ENCODE results near the gene OR6K6.

Gene OR6K6

DNA sequence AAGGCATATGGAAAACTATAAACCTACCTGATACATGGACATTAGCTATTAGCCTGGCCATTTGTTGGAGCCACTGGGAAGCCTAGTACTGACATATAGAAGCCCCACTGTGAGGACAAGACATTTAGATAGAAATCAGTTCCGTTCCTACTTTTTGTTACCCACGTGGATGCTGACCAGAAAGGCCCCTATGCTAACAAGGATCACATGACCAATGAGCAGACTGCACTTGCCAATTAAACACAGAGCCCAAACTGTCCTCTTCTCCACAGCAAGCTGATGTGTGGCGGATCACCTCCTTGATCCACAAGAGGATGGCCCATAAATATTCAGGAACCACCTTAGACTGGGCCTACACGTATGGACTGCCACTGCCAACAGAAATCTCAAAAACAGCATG, 22.8 kb upstream of the OR6K6 start:
- H3K27me3 ChIP-seq (ENCODE audit: control insufficient read depth, insufficient read depth, low read length): no peaks in the 10 kb centered on the region
- no peaks in the 10 kb centered on the region for H3K4me1 ChIP-seq (ENCODE audit: control insufficient read depth, insufficient read depth, low read length)
- H3K36me3 ChIP-seq (ENCODE audit: control insufficient read depth, insufficient read depth, low read length): no peaks in the 10 kb centered on the region
- no peaks in the 10 kb centered on the region for H3K9me3 ChIP-seq (ENCODE audit: control insufficient read depth, insufficient read depth, low read depth, low read length)
- no peak overlapping the region for H3K27ac ChIP-seq (ENCODE audit: low read depth, low read length)
- no peak overlapping the region for H3K4me3 ChIP-seq (ENCODE audit: low read depth, low read length)
- no peak overlapping the region for H3K9ac ChIP-seq (ENCODE audit: low read length)

DNA sequence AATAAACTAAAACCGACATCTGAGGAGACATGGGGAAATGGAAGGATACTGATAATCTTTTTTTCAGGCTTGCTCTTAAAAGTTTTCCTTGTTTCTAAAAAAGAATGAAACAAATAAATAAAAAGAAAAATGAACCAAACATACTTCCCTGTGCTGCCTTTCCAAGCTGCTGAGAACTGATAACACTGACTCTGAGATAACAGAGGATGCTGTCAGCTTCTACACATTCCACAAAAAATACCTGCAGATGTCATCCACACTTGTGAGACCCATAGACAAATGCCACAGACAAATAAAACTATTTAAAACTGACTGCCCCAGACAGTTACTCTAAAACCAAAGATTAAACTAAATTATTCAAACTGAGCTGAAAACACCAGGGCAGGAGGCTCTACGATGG, 22.0 kb upstream of the OR6K6 start:
- no peaks in the 10 kb centered on the region for H3K4me1 ChIP-seq (ENCODE audit: control insufficient read depth, insufficient read depth, low read length)
- H3K9me3 ChIP-seq (ENCODE audit: control insufficient read depth, insufficient read depth, low read depth, low read length): no peaks in the 10 kb centered on the region
- H3K9ac ChIP-seq (ENCODE audit: low read length): no peak overlapping the region
- H3K36me3 ChIP-seq (ENCODE audit: control insufficient read depth, insufficient read depth, low read length): no peaks in the 10 kb centered on the region
- no peaks in the 10 kb centered on the region for H3K27me3 ChIP-seq (ENCODE audit: control insufficient read depth, insufficient read depth, low read length)
- no peak overlapping the region for H3K27ac ChIP-seq (ENCODE audit: low read depth, low read length)
- no peak overlapping the region for H3K4me3 ChIP-seq (ENCODE audit: low read depth, low read length)

DNA sequence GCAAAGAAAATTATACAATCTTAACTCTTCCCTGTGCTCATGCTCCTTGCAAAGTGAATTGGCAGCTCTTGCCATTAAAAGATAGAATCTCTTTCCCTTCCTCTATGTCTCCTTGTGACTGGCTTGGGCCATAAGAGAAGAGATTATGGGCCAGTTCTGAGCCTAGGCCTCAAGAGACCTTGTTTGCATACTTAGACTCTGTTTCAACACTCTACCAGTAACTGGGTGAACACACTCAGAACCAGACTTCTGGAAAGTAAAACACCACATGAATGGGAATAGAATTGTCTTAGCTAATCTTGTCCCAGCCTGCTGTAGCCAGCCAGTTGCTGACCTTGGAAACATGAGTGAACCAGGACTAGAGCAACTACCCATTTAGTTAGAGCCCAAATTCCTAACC, 18.7 kb upstream of the OR6K6 start:
- no peaks in the 10 kb centered on the region for H3K4me1 ChIP-seq (ENCODE audit: control insufficient read depth, insufficient read depth, low read length)
- H3K4me3 ChIP-seq (ENCODE audit: low read depth, low read length): no peak overlapping the region
- H3K27ac ChIP-seq (ENCODE audit: low read depth, low read length): no peak overlapping the region
- no peaks in the 10 kb centered on the region for H3K9me3 ChIP-seq (ENCODE audit: control insufficient read depth, insufficient read depth, low read depth, low read length)
- no peaks in the 10 kb centered on the region for H3K27me3 ChIP-seq (ENCODE audit: control insufficient read depth, insufficient read depth, low read length)
- H3K9ac ChIP-seq (ENCODE audit: low read length): no peak overlapping the region
- H3K36me3 ChIP-seq (ENCODE audit: control insufficient read depth, insufficient read depth, low read length): no peaks in the 10 kb centered on the region

DNA sequence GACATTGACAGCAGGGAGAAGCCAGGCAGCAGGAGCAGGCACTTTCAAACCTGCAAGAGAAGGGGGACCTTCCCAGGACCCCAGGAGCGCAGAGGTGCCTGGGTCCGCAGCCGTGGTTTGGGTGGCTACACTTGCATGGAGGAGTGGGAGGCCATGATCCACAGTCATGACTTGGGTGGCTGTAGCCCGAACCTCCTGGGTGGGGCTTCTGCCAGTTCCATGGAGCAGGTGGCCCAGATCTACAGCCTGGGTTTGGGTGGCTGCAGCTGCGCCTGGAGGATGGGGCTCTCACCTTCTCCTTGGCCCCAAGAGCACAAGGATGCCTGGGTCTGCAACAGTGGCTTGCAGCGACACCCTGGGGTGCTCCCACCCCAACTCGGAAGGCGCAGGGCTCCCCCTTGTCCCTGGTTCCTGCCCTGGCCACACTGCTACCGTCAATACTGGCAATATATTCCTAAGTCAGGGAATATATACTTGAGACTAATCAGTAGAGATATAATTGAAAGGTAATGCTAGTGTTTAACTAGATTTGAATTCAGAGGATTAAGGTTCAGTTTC, 2.3 kb upstream of the OR6K6 start:
- H3K27me3 ChIP-seq (ENCODE audit: control insufficient read depth, insufficient read depth, low read length): 0 out of 2 replicates have a peak, but pooled peaks cover 6% of the 10 kb centered on the region
- no peaks in the 10 kb centered on the region for H3K9me3 ChIP-seq (ENCODE audit: control insufficient read depth, insufficient read depth, low read depth, low read length)
- H3K4me1 ChIP-seq (ENCODE audit: control insufficient read depth, insufficient read depth, low read length): no peaks in the 10 kb centered on the region
- H3K9ac ChIP-seq (ENCODE audit: low read length): no peak overlapping the region
- no peak overlapping the region for H3K27ac ChIP-seq (ENCODE audit: low read depth, low read length)
- no peak overlapping the region for H3K4me3 ChIP-seq (ENCODE audit: low read depth, low read length)
- H3K36me3 ChIP-seq (ENCODE audit: control insufficient read depth, insufficient read depth, low read length): no peaks in the 10 kb centered on the region

DNA sequence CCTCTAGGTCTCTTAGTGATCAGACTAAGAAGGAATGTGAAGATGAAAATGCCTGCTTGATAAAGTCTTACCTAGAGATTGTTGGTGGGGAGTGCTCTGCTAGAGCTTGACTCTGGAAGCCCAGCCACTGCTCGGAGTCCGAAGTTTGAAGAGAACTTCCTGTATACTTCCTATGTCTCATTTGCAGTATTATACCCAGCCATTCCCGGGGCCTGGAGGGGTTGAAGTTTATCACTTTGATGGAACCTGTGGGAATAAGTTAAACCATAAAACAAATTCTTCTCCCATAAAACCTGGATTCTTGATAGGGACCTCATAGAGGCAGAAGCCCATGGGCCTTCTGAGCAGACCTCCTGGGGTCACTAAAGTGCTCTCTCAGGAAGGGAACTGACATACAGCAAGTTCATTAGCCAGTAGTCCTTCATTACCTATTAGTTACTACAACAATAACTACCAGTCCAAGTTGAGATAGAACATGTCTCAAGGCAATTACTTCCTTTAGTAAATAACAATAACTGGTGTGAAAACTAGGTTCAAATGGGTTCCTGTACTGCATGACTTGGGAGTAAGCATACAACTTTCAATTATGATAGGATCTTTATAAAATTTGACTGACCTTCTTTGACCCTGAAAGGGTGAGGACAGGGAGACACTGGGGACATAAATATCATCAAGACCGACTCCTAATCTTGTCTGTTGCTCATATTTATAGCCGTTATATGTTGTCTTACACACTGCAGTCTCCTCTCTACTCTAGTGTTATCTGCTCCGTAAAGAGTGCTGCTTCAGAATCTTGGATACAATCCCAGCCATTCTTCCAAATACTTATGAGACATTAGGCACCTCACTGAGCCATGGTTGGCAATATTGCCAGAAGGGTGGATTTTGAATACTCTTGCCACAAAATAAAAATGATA, 17.7 kb downstream of the OR6K6 start, which contains the start of gene OR6N1:
Gene OR6N1 (minus strand): TSS at position 246 of the 917 bp plus-strand sequence. CDS start 5,513 bp downstream, outside the sequence.
- H3K36me3 ChIP-seq (ENCODE audit: control insufficient read depth, insufficient read depth, low read length): no peaks in the 10 kb centered on the region
- H3K4me1 ChIP-seq (ENCODE audit: control insufficient read depth, insufficient read depth, low read length): no peaks in the 10 kb centered on the region
- H3K27me3 ChIP-seq (ENCODE audit: control insufficient read depth, insufficient read depth, low read length): no peaks in the 10 kb centered on the region
- H3K9ac ChIP-seq (ENCODE audit: low read length): no peak within 1 kb of the TSS
- no peak within 1 kb of the TSS for H3K27ac ChIP-seq (ENCODE audit: low read depth, low read length)
- no peak within 1 kb of the TSS for H3K4me3 ChIP-seq (ENCODE audit: low read depth, low read length)
- H3K9me3 ChIP-seq (ENCODE audit: control insufficient read depth, insufficient read depth, low read depth, low read length): no peaks in the 10 kb centered on the region

DNA sequence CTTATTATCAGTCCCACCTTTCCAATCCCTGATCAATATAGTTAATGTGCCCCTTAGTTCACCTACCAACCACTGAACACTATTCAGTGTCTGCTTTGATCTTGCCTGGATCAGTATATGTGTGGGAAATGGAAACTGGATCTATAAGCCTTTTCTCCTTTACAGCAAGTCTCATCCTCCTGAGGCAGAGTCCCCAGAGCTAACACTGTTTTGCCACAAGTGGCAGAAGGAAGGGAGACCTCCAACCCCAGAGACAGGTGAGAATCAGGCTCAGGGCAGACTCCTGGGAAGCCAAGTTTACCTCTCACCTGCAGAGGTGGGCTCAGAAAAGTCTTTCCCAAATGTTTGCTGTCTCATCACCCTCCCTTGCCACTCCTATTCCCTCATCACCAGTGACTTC, 26.6 kb downstream of the OR6K6 start, which contains the start of gene OR6N2:
Gene OR6N2 (minus strand): TSS at position 101 of the 400 bp plus-strand sequence. CDS start 3,569 bp downstream, outside the sequence.
- Histone ChIP-seq H3K36me3 (ENCODE audit: control insufficient read depth, insufficient read depth, low read length) (no peaks in the 10 kb centered on the region), H3K27me3 (ENCODE audit: control insufficient read depth, insufficient read depth, low read length) (no peaks in the 10 kb centered on the region), H3K9me3 (ENCODE audit: control insufficient read depth, insufficient read depth, low read depth, low read length) (no peaks in the 10 kb centered on the region), H3K4me1 (ENCODE audit: control insufficient read depth, insufficient read depth, low read length) (no peaks in the 10 kb centered on the region), H3K27ac (ENCODE audit: low read depth, low read length) (no peak within 1 kb of the TSS), H3K9ac (ENCODE audit: low read length) (no peak within 1 kb of the TSS), H3K4me3 (ENCODE audit: low read depth, low read length) (no peak within 1 kb of the TSS)

DNA sequence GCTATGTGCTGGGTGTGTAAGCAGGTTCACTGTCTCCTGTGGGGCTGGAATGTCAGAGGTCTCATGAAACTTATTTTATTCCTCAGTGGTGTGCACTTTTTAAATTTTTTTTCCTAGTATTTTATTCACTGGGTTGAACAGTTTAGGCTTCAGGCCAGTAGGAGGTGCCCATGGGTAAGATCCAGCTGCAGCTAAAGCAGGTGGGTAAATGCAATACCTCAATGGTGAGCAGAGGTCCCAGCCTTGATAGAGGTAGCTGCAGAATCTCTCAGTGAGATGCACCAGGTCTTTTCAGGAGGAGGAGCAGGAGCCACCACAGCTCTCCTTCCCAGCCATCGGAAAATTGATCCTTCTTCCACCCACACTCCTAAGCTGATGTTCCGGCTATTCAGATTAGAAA, 39.1 kb downstream of the OR6K6 start:
- no peaks in the 10 kb centered on the region for H3K4me1 ChIP-seq (ENCODE audit: control insufficient read depth, insufficient read depth, low read length)
- no peaks in the 10 kb centered on the region for H3K9me3 ChIP-seq (ENCODE audit: control insufficient read depth, insufficient read depth, low read depth, low read length)
- no peaks in the 10 kb centered on the region for H3K36me3 ChIP-seq (ENCODE audit: control insufficient read depth, insufficient read depth, low read length)
- no peaks in the 10 kb centered on the region for H3K27me3 ChIP-seq (ENCODE audit: control insufficient read depth, insufficient read depth, low read length)
- no peak overlapping the region for H3K4me3 ChIP-seq (ENCODE audit: low read depth, low read length)
- H3K27ac ChIP-seq (ENCODE audit: low read depth, low read length): no peak overlapping the region
- H3K9ac ChIP-seq (ENCODE audit: low read length): no peak overlapping the region

DNA sequence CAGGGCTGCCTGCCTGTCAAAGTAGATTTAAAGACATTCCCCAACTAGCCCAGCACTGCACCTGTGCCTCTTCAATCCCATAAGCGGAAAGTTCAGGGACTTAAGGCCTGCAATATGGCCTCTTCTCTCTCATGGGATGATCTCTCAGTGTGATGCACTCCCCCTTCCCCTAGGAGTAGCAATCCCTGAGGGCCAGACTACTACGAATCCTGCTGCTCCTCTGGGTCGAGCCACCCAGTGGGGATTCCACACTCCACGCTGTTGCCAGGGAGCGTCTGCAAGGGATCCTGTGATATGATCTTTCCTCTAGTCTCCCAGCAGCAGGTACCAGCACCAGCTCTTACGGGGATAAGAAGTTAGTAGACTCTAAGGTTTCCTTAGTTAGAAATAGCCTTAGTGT, 39.7 kb downstream of the OR6K6 start:
- H3K4me3 ChIP-seq (ENCODE audit: low read depth, low read length): no peak overlapping the region
- H3K27me3 ChIP-seq (ENCODE audit: control insufficient read depth, insufficient read depth, low read length): no peaks in the 10 kb centered on the region
- no peak overlapping the region for H3K9ac ChIP-seq (ENCODE audit: low read length)
- H3K36me3 ChIP-seq (ENCODE audit: control insufficient read depth, insufficient read depth, low read length): no peaks in the 10 kb centered on the region
- no peaks in the 10 kb centered on the region for H3K9me3 ChIP-seq (ENCODE audit: control insufficient read depth, insufficient read depth, low read depth, low read length)
- no peaks in the 10 kb centered on the region for H3K4me1 ChIP-seq (ENCODE audit: control insufficient read depth, insufficient read depth, low read length)
- H3K27ac ChIP-seq (ENCODE audit: low read depth, low read length): no peak overlapping the region

DNA sequence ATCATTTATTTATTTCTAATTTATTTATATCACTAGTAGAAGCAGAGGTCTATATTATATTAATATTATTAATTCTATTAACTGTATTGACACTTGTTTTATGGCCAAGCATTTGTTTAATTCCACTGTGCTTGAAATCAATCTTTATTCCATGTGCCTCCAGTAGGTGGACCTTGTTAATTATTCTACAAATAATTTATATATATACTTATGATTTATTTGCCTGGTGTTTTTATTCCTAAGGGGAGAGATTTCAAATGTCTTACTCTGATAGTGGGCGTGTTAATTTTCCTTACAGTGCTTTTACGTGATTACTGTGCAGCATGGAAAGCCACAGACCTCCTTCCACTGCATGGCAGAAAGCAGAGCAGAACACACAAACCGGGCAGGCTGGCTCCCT, 44.0 kb downstream of the OR6K6 start:
- Histone ChIP-seq H3K27me3 (ENCODE audit: control insufficient read depth, insufficient read depth, low read length) (no peaks in the 10 kb centered on the region), H3K36me3 (ENCODE audit: control insufficient read depth, insufficient read depth, low read length) (no peaks in the 10 kb centered on the region), H3K4me3 (ENCODE audit: low read depth, low read length) (no peak overlapping the region), H3K4me1 (ENCODE audit: control insufficient read depth, insufficient read depth, low read length) (no peaks in the 10 kb centered on the region), H3K27ac (ENCODE audit: low read depth, low read length) (no peak overlapping the region), H3K9me3 (ENCODE audit: control insufficient read depth, insufficient read depth, low read depth, low read length) (no peaks in the 10 kb centered on the region), H3K9ac (ENCODE audit: low read length) (no peak overlapping the region)

DNA sequence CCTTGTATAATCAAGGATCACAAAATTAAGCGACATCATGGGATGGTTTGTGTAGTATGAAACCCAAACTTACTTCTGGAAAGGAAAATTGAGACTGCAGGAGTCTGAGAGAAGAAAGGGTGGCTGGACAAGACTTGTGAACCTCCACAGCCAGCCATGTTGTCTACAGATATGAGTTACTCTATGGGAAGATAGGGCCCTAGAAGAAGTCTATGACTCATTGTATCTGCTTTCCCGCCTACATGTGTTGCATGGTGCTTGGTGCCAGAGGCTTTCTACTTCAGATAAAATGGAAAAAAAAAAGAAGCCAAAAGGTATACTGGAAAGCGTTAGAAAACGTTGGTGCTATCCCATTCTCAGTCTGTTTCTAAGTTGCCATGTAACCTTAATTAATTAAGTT, 45.2 kb downstream of the OR6K6 start:
- Histone ChIP-seq H3K36me3 (ENCODE audit: control insufficient read depth, insufficient read depth, low read length) (no peaks in the 10 kb centered on the region), H3K9me3 (ENCODE audit: control insufficient read depth, insufficient read depth, low read depth, low read length) (no peaks in the 10 kb centered on the region), H3K9ac (ENCODE audit: low read length) (no peak overlapping the region), H3K4me1 (ENCODE audit: control insufficient read depth, insufficient read depth, low read length) (no peaks in the 10 kb centered on the region), H3K27ac (ENCODE audit: low read depth, low read length) (no peak overlapping the region), H3K27me3 (ENCODE audit: control insufficient read depth, insufficient read depth, low read length) (no peaks in the 10 kb centered on the region), H3K4me3 (ENCODE audit: low read depth, low read length) (no peak overlapping the region)

DNA sequence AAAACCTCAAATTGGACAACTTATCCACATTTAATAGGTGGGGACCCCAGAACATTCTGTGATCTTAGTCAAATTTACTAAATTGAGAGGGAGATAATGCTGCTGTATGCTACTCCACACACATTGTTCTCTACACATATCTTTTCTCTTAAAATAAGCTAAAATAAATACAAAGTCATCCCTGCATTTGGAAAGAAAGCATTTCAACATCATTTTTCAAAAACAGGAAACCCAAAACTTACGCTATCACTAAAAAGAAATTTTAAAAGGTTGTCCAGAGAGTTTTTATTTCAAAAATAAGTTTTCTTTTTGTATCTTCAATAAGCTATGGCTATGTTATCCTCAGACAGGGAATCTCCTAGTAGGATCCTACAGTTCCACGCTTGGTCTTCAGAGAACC, 46.0 kb downstream of the OR6K6 start:
- no peaks in the 10 kb centered on the region for H3K9me3 ChIP-seq (ENCODE audit: control insufficient read depth, insufficient read depth, low read depth, low read length)
- H3K9ac ChIP-seq (ENCODE audit: low read length): no peak overlapping the region
- H3K27ac ChIP-seq (ENCODE audit: low read depth, low read length): no peak overlapping the region
- H3K4me3 ChIP-seq (ENCODE audit: low read depth, low read length): no peak overlapping the region
- no peaks in the 10 kb centered on the region for H3K4me1 ChIP-seq (ENCODE audit: control insufficient read depth, insufficient read depth, low read length)
- H3K27me3 ChIP-seq (ENCODE audit: control insufficient read depth, insufficient read depth, low read length): no peaks in the 10 kb centered on the region
- H3K36me3 ChIP-seq (ENCODE audit: control insufficient read depth, insufficient read depth, low read length): no peaks in the 10 kb centered on the region

Measured in HUES6 (cell line).